ACHN (cell line): Measurements from ENCODE around the gene VCX2.
"Not testable (repeated sequence)": the region's sequence is repeated elsewhere in the genome, so short reads cannot be mapped to it uniquely, and the experiment has no call there.

Experiments used
- DNase-seq: peaks from one replicate; pipeline ENCODE4 v3.0.0-alpha.2; 2015
- in situ Hi-C: cut with HindIII; loops from 2 replicates; pipeline ENCODE4 v1.10.0; 2017; ENCODE audit warnings: low sequenced_read_pairs, low pct_ligation_motif_present, low pct_unique_long_range_greater_than_20kb

The VCX2 gene

GRCh38 chrX:8126648-8127047 lies 44.4 kb downstream of the VCX2 start:
- in situ Hi-C loops: no loop called here
- DNase-seq: no peak

GRCh38 chrX:8126092-8126491 lies 45.0 kb downstream of the VCX2 start:
- in situ Hi-C loops: no loop called here
- no peak for DNase-seq

GRCh38 chrX:8125566-8125965 lies 45.5 kb downstream of the VCX2 start:
- DNase-seq: no peak
- in situ Hi-C loops: no loop called here

- in situ Hi-C loops: no loop called here
- no peak for DNase-seq
Measured at GRCh38 chrX:8122538-8122937, 48.5 kb downstream of the VCX2 start.

- in situ Hi-C loops, DNase-seq: not testable (repeated sequence)
Measured at GRCh38 chrX:8121391-8121790, 49.7 kb downstream of the VCX2 start.
